GM15510 (cell line): ENCODE data around the gene VPS26B.

Source experiments
- POLR2A ChIP-seq: IDR thresholded peaks from 3 replicates; pipeline ENCODE4 v1.6.1; 2011; ENCODE audit warnings: borderline replicate concordance; ENCODE audit not compliant: insufficient read length; ENCODE audit errors: extremely low read depth

VPS26B gene

DNA sequence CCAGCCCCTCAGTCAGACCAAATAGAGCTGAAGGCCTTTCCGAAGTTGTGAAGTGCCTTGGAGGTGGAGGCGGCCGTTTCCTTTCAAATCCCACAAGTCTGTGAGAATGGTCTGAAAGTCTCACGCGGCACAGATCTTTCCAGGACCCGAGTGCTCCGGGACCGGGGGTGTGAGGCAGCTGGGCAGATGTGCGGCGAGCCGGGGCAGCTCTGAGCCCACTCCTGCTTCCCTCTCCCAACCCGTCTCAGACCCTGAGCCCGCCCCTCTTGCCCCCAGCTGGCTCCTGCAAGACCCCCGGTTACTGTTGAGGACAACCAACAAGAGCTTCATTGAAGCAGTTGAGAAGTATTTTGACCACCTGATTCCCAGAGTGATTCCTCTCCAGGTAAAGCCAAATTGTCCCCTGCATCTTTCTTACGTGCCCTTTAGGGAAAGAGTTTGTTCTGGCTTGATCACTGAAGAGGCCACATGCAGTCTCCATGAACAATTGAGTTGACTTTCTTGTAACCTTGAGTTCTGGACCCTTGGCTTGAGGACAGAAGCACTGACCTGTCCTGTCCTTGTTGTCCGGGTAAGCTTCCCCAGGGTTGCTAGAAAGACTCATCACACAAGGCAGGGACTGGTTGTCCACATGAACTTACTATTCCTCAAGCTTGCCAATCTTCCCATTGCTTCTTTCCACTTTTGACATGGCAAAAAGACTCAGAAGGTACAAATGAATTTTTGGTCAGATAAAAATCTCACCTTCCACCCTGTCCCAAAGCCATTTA, 59.2 kb downstream of the VPS26B start:
- TF ChIP-seq POLR2A: no peak

DNA sequence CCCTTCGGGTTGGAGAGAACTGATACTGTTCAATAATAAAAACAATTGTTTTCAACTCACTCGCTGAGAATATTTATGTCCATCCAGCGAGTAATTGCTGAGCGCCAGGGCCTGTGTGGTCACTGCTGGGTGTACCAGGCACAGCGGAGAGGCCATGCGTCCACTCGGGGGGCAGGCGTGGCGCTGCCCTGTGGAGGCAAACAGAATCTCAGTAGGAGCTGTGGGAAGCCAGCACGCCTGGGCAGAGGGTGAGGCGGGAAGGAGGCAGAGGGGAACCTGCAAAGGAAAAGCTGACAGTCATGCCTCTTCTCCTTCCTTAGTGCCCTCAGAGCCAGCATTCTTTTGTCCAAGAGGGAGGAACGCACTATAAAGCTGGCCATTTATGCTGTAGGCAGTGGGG, 63.1 kb downstream of the VPS26B start:
- TF ChIP-seq POLR2A: no peak

DNA sequence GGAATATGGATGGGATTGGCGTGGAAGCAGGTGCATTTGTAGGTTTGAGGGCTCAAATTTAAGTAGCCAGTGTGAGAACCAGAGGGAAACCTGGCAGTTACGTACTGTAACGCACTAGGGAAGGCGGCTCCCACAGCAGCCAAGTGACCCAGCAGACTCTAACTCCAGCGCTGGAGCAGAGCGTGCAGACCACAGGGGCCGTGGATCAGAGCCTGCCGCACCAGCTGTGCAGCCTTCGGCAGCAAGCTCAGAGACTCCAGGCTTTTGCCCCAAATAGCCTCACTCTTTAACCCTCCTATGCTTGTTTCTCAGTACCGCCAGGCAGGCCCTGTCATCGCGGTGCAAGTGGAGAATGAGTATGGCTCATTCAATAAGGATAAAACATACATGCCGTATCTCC, 64.0 kb downstream of the VPS26B start:
- TF ChIP-seq POLR2A: no peak

DNA sequence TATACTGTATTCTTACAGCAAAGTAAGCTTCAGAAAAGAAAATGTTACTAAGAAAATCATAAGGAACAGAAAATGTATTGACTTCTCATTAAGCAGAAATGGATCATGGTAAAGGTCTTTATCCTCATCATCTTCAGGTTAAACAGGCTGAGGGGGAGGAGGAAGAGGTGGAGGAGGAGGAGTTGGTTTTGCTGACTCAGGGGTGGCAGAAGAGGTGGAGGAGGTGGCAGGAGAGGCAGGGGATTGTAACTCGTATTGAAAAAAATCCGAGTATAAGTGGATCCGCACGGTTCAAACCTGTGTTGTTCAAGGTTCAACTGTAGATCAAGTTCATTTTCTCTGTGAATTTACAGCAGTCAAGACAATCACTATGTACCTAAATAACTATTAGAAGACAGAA, 64.7 kb downstream of the VPS26B start:
- no peak for TF ChIP-seq POLR2A

DNA sequence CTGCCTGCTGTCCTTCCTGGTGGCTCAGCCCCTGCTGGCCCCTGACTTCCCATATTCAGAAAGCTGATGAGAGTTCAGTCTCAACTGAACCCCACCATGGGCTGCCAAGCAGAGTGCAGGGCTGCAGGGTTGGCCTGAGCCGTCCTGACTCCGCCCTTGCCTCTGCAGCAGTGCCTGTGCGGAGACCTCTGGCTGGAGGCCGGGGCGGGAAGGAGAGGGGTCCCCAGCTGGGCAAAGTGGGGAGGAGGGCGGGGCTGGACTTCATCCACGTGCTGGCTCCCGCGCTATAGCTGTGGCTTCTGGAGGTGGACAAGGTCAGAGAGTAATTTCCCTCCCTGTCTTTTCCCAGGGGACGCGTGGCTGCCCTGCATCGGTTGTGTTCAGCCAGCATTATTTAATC, 65.3 kb downstream of the VPS26B start:
- no peak for TF ChIP-seq POLR2A

DNA sequence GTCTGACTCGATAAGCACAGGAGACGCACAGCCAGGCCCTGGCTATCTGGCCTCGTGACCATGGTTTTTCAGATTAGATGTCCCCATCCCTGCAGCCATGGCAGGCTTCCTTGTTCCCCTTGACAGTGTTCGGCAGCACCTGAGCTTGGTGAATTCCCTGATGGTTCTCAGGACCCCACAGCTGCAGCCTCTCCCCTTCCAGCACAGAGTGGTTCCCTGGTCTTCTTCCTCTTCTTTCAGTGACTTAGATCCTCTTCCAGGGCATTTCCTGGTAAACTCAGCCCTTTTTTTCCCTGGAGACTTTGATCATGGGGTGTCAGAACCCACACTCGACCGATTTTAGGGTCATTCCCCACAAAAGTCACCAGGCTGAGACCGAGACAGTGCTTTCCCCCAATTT, 66.2 kb downstream of the VPS26B start:
- no peak for TF ChIP-seq POLR2A

DNA sequence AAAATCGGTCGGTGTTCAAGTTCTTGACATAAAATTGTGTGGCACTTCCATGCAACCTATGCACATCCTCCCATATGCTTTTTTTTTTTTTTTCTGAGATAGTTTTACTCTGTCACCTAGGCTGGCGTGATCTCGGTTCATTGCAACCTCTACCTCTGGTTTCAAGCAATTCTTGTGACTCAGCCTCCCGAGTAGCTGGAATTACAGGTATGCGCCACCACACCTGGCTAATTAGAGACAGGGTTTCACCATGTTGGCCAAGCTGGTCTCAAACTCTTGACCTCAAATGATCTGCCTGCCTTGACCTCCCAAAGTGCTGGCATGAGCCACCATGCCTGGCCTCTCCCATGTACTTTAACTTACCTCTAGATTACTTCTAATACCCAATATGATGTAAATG, 66.7 kb downstream of the VPS26B start:
- no peak for TF ChIP-seq POLR2A

DNA sequence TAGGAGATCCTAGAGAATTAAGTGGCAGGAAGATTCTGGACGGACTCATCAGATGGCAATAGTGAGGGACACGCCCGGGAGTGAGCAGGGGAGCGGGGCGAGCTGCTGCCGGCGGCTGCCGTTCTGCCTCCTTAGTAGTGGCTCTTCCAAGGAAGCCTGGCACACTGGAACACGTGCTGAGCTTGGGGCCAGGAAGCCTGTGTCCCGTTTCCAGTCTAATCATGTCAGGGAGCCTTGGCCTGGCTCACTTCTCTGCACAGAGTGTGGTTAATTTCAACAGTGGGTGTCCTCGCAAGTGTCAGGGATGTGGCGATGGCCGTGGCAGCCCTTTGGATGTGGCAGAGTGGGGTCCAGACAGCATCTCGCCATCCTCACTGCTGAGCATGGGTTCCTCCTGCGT, 68.2 kb downstream of the VPS26B start:
- no peak for TF ChIP-seq POLR2A

DNA sequence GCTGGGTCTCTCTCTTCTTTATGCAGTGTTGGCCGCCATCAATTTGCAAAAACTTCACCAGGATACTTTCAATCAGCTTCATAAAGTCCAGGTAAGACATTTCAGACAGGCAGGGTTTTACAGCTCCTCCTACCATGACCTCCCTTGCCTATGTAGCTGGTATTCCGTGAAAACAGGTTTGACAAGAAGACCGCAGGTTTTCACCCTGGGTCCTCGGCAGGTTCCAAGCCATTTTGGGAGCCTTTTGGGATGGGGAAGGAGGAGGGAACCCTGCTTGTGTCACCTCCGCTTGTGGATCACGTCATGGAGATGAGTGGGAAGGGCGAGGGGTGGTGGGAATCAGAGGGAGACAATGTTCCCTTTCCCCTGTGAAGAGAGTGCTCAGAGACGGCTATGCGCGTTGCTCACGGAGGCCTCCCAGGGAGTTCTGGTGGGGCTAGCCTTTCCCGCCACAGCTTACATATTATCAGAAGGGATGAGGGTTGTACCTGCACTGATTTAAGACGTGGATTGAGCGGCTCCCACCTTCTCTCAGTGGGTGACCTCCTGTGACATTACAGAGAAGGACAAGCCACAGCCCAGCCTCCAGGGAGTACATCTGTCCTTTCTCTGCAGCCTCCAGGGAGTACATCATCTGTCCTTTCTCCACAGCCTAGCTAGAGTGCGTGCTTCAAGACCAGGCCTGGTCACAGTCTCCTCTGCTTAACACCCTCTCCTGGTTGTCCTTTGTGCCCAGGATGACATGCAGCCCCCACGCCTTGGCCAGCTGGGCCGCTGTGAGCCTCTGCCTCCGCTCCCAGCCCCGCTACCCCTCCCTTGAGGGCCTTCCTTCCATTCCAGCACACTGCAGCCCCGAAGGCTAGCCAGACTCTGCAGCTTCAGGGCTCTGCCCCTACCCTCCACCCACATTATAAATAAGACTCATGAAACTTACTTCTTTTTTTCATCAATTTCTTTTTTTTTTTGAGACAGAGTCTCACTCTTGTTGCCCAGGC, 68.9 kb downstream of the VPS26B start:
- no peak for TF ChIP-seq POLR2A

DNA sequence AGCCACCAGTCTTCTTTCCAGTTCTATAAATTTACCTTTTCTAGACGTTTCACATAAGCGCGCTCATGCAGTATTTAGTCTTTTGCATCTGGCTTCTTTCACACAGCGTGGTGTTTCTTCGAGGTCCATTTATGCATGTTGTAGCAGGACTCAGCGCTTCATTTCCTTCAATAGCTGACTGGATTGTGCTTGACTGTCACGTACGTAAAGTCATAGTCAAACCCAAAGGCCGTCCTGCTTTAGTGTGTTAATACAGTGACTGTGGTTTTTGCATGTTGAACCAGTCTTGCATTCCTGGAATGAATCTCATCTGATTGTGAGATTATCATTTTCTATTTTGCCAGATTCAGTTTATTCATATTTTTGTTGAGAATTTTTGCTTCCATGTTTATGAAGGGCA, 70.2 kb downstream of the VPS26B start:
- TF ChIP-seq POLR2A: no peak
